ENCODE data around the gene LRP1-AS.

LRP1-AS gene

DNA sequence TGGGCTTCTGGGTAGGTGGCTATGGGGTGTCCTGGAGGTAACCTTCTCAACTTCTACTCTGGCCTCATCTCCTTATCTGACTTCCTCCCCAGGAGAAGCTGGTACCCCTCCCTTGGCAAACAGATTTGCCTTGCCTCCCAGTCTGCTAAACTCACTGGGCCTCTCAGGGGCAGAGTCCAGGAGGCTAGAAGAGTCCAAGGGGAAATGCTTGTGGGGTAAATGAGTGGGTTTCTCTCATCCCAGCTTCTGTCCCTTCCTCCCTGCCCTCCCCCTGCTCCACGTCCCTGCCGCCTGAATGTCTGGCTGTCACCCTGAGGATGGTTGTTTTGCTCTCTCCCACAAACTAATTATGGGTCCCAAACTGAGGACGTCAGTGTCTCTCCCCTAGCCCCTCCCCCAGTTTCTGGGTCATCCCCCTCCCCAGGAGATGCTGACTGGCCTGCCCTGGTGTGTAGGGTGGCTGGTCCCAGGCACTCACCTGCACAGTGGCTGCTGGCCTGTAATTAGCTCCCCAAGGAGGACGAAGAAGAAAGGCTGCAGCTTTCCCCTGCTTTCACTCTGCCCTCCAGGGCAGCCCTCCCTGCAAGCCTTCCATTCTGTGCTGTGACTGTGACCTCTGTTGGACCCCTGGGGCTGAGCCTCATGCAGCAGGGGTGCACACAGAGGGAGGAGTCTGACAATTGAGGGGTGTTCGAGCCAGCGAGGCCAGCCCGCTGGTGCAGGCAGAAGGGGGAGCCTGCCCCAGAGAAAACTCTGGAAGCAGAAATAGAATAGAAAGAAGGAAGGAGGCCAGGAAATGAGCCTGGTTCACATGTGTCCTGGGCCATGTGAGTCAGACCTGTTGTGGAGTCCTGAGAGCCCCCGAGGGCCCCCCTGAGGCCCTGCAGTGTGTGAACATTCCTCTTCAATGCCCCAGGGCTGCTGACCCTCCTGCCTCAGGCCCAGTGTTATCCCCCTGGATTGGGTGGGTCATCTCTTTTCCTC lies at the start of gene LRP1-AS:
LRP1-AS (minus strand) TSS at position 659 of the 984 bp plus-strand sequence.
- peak; percentile 60 for DNase-seq

DNA sequence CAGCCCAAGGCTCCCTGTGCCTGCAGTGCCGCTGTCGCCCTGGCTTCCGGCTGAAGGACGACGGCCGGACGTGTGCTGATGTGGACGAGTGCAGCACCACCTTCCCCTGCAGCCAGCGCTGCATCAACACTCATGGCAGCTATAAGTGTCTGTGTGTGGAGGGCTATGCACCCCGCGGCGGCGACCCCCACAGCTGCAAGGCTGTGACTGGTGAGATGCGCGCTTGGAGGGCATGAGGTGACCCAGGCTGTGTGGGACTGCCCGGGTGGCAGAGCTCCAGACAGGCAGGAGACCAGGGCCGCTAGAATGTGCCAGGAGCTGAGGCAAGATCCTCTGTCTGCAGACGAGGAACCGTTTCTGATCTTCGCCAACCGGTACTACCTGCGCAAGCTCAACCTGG lies 49.5 kb upstream of the LRP1-AS start:
- DNase-seq = no peak

DNA sequence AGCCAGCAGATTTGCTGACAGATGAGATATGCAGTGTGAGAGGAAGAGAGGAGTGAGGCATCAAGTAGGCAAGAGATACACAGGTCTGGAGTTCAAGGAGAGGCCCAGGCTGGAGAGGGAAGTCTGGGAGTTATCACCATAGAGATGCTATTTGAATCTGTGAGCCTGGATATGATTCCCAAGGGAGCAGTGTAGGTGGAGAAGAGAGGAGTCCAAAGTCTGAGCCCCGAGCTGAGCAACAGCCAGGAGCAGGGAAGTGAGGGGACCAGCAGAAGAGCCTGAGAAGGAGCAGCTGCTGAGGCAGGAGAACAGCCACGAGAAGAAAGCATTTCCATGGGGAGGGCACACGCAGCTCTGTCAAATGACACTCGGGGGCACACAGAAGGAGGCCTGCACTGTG lies 49.0 kb upstream of the LRP1-AS start:
- DNase-seq = no peak

DNA sequence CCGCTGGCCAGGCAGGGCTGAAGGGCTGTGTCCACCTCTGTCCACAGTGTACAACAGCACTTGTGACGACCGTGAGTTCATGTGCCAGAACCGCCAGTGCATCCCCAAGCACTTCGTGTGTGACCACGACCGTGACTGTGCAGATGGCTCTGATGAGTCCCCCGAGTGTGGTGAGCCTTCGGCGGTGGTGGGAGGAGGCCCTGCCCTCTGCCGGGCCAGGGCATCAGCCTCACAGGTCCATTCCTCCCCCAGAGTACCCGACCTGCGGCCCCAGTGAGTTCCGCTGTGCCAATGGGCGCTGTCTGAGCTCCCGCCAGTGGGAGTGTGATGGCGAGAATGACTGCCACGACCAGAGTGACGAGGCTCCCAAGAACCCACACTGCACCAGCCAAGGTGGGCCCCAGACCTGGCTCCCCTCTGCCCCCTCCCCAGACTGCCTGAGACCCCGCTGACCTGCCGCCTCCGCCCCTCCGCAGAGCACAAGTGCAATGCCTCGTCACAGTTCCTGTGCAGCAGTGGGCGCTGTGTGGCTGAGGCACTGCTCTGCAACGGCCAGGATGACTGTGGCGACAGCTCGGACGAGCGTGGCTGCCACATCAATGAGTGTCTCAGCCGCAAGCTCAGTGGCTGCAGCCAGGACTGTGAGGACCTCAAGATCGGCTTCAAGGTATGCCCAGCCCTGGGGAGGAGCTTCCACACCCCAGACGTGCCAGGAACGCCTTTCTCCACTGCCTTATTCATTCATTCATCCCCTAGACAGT lies 48.4 kb upstream of the LRP1-AS start:
- no peak for DNase-seq

DNA sequence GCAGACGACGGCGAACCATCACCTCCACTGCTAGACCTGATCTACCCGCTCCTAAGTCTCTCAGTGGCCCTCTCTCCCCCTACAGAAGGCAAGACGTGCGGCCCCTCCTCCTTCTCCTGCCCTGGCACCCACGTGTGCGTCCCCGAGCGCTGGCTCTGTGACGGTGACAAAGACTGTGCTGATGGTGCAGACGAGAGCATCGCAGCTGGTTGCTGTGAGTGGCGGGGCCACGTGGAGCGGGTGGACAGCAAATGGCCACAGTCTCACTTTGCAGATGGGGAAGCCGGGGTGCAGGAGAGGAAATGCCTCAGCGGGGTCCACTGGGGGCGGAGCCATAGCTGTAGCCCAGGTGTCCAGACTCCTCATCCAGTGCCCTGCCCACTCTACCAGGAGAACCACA lies 47.8 kb upstream of the LRP1-AS start:
- DNase-seq = no peak

DNA sequence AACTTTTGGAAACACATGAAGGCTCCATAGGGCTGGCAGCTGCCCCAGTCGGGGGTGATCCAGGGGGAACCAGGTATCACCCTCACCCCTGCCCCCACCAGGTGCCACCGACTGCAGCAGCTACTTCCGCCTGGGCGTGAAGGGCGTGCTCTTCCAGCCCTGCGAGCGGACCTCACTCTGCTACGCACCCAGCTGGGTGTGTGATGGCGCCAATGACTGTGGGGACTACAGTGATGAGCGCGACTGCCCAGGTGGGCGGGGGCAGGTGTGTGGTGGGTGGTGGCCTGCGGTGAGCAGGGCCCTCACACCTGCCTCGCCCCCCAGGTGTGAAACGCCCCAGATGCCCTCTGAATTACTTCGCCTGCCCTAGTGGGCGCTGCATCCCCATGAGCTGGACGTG lies 46.8 kb upstream of the LRP1-AS start:
- DNase-seq = no peak

DNA sequence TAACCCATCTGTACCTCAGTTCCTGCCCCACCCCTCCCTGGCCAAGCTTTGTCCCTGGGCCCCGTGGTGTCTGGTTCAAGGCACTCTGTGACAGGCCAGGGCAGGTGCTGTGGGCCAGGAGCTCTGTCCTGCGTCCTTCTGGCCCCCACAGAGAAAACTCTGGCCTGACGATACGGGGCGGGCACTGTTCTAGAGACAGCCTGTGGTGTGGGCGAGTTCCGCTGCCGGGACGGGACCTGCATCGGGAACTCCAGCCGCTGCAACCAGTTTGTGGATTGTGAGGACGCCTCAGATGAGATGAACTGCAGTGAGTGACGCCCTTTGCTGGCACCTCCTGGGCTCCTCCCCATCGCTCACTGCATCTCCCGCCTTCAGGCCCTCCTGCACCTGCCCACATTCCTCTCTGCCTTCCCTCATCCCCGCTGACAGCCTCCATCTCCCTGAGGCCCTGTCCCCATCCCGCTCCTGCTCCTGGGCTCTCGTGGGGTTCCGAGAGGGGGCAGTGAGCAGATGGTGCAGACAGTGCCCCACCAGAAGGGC lies 46.4 kb upstream of the LRP1-AS start:
- DNase-seq = no peak

DNA sequence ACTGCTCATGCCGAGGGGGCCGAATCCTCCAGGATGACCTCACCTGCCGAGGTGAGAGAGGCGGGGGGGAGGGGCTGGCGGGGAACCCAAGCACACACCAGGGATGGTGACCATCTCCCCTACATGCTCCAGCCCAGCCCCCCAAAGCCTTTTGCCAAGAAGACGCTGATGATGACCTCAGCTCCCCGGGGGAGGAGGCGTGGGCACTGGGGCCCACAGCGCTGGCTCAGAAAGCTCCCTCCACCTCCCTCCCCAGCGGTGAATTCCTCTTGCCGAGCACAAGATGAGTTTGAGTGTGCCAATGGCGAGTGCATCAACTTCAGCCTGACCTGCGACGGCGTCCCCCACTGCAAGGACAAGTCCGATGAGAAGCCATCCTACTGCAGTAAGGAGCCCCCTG lies 45.5 kb upstream of the LRP1-AS start:
- no peak for DNase-seq

DNA sequence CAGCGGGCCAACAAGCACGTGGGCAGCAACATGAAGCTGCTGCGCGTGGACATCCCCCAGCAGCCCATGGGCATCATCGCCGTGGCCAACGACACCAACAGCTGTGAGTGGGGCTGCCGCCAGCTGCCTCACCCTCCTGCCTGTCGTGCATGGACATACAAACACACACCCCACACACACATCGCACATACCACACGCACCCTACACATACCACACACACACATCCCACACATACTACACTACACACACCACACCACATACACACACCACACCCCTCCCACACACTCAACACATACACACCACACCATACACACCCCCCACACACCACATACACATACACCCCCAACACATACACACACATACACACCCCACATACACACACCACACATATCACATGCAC lies 44.0 kb upstream of the LRP1-AS start:
- DNase-seq = no peak

DNA sequence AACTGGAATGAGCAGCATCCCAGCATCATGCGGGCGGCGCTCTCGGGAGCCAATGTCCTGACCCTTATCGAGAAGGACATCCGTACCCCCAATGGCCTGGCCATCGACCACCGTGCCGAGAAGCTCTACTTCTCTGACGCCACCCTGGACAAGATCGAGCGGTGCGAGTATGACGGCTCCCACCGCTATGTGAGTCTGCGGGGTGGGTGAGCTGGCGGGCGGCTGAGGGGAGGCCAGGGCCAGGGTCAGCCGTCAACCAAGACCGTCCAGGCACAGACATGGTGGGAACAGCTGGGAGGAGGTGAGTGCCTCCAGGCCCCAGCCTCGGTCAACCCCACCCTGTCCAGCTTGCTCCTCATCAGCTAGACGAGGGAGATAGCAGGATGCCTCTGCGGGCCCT lies 43.4 kb upstream of the LRP1-AS start:
- DNase-seq = no peak

DNA sequence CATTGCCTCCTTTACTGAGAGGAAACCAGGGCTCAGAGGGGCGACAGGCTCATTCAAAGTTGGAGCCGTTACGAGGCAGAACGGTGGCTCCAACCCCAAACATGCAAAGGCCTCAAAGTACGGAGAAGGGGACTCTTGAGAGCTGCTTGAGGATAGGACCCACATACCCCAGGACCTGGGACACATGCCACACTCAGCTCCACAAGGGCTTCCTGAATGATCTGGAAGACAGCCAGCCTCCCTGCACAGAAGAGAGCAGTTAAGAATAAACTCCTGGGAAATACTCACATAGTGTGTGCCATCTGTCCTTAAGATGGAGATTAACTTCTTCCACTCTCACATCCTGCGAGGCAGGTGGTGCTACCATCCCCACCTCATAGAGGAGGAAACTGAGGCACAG lies 42.6 kb upstream of the LRP1-AS start:
- no peak for DNase-seq

DNA sequence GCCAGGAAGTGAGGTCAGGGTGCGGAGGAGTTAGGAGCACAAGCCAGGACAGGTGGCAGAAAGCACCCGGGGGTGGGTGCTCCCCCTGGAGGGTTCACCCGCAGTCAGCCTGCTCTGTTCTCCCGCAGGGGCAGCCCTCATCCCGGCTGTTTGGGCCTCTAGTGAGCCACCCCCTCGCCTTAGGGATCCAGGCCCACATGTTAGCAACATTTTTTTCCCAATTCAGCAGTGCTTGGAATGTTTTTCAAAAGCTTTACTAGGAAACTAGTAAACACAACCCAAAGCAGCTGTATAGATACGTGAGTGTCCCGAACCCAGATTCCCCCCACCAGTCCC lies 40.6 kb upstream of the LRP1-AS start:
- no peak for DNase-seq

DNA sequence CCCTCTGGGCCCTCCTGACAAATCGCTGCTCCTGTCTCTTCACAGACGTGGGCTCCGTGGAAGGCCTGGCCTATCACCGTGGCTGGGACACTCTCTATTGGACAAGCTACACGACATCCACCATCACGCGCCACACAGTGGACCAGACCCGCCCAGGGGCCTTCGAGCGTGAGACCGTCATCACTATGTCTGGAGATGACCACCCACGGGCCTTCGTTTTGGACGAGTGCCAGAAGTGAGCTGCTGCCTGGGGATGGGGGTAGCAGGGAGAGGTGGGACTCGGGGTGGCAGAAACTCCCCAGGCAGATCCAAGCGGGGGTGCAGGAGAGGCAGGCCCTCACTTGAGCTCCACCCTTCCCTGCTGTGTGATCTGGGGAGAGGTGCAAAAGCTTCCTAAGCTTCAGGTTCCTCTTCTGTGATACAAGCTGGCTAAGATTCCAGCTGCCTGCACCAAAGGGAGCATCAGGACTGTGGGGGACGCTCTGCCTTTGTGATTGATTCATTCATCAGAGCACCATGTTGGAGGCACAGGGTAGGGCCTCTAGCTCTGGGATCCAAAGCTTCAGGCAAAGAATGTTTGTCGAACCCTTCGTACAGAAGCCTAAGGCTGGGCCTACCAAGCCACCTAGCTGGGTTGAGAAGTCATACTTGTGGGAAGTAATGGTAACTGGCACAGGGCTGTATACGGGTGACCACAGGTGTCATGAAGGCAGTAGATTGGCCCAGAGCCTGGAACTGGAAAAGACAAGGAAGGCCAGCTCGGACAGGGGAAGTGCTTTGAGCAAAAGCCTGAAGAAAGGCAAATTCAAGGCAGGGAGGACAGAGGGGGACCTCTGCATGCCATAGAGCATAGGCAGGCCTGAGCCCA lies 40.0 kb upstream of the LRP1-AS start:
- no peak for DNase-seq

DNA sequence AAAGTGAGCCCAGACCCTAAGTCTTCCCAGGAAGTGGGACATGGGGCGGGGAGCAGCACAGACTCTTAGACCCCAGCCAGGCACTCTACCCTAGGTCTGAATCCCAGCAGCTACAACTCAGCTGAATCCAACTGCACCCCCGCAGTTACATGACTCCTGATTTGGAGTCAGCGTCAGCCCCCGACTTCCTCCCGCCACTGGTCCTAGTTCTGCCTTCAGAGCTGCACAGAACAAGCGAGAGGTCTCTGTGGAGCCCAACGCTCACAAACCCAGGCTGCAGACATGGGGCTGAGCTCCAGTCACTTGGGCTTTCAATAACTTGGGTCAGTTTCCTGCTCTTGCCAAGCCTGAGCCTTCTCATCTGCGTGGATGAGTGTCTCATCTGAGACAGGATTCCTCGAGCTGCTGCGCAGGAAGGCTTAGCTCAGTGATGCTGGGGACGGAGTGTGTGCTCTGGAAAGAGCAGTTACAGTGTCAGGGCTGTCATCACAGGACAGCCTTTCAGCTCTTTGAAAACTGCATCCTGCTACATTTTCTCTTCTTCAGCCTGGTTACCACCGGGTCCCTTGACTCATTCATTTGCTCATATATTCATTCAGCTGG lies 38.6 kb upstream of the LRP1-AS start:
- no peak for DNase-seq

DNA sequence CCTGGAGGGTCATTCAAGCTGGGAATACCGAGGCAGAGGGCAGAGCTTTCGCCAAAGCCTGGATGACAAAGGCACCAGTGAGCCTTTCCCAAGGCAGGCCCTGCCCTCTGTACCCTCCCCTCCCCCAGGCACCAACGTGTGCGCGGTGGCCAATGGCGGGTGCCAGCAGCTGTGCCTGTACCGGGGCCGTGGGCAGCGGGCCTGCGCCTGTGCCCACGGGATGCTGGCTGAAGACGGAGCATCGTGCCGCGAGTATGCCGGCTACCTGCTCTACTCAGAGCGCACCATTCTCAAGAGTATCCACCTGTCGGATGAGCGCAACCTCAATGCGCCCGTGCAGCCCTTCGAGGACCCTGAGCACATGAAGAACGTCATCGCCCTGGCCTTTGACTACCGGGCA lies 38.0 kb upstream of the LRP1-AS start:
- no peak for DNase-seq

DNA sequence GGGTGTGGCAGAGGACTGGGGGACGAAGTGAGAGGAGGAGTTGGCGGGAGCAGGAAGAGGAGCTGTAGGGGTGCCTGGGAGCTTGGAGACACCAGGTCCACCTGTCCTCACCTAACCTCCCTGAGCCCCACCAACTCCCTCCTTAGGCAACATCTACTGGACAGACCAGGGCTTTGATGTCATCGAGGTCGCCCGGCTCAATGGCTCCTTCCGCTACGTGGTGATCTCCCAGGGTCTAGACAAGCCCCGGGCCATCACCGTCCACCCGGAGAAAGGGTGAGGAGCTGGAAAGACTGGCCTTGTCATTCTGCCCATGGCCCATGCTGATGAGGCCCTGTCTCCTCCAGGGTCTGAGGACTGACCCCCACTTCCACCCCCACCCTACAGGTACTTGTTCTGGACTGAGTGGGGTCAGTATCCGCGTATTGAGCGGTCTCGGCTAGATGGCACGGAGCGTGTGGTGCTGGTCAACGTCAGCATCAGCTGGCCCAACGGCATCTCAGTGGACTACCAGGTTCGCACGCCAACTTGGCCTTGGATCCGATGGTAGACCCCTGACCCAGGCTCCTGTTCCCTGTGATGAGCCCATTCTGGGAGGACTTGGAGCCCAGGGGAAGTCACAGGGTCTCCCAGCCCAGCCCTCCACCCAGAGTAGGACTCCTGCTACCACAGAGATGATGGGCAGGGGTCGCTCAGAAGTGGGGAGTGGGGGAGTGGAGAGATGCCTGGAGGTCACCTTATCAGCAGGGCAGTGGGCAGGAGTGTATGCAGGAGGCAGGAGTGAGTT lies 36.7 kb upstream of the LRP1-AS start:
- DNase-seq = no peak

DNA sequence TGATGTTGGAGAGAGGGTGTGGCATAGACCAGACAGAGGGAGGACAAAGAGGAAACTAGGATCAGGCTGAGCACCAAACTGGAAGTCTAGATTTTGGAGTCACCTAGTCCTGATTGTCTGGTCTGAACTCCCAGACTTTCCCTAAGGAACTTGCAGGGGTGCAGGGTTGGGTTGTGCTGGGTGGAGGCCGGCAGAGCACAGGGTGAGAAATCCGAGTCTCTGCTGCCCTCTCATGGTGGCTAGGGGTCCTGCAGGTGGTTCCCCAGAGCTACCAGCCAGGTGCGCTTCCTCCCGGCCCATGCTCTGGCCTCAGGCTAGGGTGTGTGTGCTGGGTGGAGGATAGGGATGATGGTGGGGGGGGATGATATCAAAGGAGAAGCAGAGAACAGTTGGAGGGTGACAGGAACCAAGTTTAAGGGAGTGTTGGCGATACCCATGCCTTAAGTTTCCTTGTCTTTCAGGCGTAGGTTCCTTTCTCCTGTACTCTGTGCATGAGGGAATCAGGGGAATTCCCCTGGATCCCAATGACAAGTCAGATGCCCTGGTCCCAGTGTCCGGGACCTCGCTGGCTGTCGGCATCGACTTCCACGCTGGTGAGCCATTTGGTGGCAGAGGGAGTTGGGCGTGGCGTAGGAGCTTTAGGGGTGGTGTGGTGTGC lies 35.6 kb upstream of the LRP1-AS start:
- peak; percentile 57 for DNase-seq

DNA sequence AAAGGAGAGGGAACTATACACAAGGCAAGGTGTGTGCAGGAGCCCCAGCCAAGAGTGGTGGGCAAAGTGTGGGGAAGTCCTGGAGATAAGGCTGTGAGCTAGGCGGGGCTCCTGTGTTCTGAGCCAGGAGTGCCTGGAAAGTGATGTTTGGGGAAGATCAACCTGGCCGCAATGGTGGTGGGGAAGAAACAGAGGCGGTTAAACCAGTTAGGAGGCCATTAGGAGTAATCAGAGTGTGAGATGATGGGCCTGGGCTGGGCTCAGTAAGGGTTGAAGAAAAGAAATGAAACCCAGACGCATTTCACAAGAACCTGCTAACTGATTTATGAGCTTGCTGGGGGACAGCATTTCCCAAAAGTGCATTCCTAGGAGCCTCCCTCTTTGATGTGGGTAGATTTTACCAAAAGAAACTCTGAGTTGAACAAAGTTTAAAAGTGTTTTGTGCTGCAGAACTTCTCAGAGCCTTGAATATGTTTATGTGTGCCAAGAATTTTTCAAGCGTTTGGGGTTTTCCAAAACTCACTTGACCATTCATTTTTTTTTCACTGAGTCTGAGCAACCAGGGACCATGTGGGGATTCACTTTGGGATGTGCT lies 34.2 kb upstream of the LRP1-AS start:
- peak; percentile 67 for DNase-seq

DNA sequence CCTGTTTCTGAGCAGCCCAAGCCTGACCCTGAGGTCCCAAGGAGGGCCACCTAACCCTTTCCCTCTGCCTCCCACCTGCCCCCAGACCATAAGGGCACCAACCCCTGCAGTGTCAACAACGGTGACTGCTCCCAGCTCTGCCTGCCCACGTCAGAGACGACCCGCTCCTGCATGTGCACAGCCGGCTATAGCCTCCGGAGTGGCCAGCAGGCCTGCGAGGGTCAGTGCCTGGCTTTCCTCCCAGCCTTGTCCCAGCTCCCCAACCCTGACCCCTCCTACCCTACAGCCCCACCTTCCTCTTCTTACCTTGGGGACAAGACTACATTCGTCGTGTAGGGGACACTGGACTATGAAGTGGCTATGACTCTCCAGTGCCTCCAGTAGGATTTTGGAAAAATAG lies 33.7 kb upstream of the LRP1-AS start:
- DNase-seq = no peak

DNA sequence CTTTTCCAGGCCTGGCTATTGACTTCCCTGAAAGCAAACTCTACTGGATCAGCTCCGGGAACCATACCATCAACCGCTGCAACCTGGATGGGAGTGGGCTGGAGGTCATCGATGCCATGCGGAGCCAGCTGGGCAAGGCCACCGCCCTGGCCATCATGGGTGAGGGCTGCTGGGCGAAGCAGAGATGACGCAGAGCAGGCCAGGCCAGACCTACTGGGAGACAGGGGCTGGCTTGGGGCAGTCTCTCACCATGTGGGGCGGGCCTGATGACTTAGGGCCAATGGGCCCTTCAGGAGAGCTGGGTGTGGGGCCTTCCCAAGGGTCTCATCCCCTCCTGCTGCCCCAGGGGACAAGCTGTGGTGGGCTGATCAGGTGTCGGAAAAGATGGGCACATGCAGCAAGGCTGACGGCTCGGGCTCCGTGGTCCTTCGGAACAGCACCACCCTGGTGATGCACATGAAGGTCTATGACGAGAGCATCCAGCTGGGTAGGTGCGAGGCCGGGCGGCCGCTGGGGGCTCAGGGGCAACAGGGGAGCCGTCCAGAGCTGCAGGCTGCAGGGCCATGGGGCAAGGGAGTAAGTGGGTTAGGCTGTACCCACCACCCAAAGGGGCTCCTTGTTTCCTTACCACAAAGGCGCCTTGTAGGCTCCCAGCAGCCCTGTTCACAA lies 33.0 kb upstream of the LRP1-AS start:
- no peak for DNase-seq

All from fibroblast of skin of right quadriceps (primary cell).